Stimulated activated CD8-positive, alpha-beta memory T cell treated with anti-CD3 and anti-CD28 coated beads, Interleukin-7, amount 100 ng/mL, for 48 hours (primary cell): Measurements from ENCODE around the gene SLC22A9.
"Not testable (repeated sequence)": the region's sequence is repeated elsewhere in the genome, so short reads cannot be mapped to it uniquely, and the experiment has no call there.

Source experiments
- DNase-seq, 2 donors: peaks; one replicate each; pipeline ENCODE4 v3.0.0-alpha.2; 2020; ENCODE audit warnings: low read depth in 1 of 2; ENCODE audit errors: extremely low read depth in 1 of 2

The SLC22A9 gene

GRCh38 chr11:63369165-63369970 lies at the start of gene SLC22A9:
Gene SLC22A9, plus strand, starts transcription at chr11:63369785. Its CDS starts 272 bp downstream, at chr11:63370057.
- DNase-seq: no peak

- DNase-seq: no peak
Observed at GRCh38 chr11:63321723-63322122, 47.9 kb upstream of the SLC22A9 start.

GRCh38 chr11:63335089-63335488 lies 34.5 kb upstream of the SLC22A9 start:
- not testable (repeated sequence) for DNase-seq

GRCh38 chr11:63337070-63337469 lies 32.5 kb upstream of the SLC22A9 start:
- no peak for DNase-seq

GRCh38 chr11:63343130-63343529 lies 26.5 kb upstream of the SLC22A9 start:
- no peak for DNase-seq

GRCh38 chr11:63352144-63352543 lies 17.4 kb upstream of the SLC22A9 start:
- no peak for DNase-seq

- DNase-seq: no peak
Observed at GRCh38 chr11:63362196-63362793, 7.3 kb upstream of the SLC22A9 start.

- no peak for DNase-seq
Observed at GRCh38 chr11:63369971-63370588, 495 bp downstream of the SLC22A9 start.

- no peak for DNase-seq
Observed at GRCh38 chr11:63371396-63371795, 1.8 kb downstream of the SLC22A9 start.

- no peak for DNase-seq
Observed at GRCh38 chr11:63375434-63375833, 5.8 kb downstream of the SLC22A9 start.

- no peak for DNase-seq
Observed at GRCh38 chr11:63380130-63380529, 10.5 kb downstream of the SLC22A9 start.

GRCh38 chr11:63395697-63396096 lies 26.1 kb downstream of the SLC22A9 start:
- no peak for DNase-seq

GRCh38 chr11:63404161-63404935 lies 34.8 kb downstream of the SLC22A9 start:
- DNase-seq: no peak

GRCh38 chr11:63405114-63405513 lies 35.5 kb downstream of the SLC22A9 start:
- no peak for DNase-seq

- DNase-seq: no peak
Observed at GRCh38 chr11:63406458-63406857, 36.9 kb downstream of the SLC22A9 start.

- DNase-seq: no peak
Observed at GRCh38 chr11:63417174-63417852, 47.7 kb downstream of the SLC22A9 start.

GRCh38 chr11:63427971-63428508 lies 58.5 kb downstream of the SLC22A9 start:
- no peak for DNase-seq

GRCh38 chr11:63430731-63431130 lies 61.1 kb downstream of the SLC22A9 start:
- DNase-seq: not testable (repeated sequence)

GRCh38 chr11:63435351-63435750 lies 65.8 kb downstream of the SLC22A9 start:
- DNase-seq: not testable (repeated sequence)

- DNase-seq: not testable (repeated sequence)
Observed at GRCh38 chr11:63435831-63436230, 66.2 kb downstream of the SLC22A9 start.
